K562 (cell line): ENCODE results near the gene TSTD1. TPM values are rescaled to one million over a fixed set of nuclear protein-coding genes. Genes with fewer than 3 reads are reported as not detected.

Source experiments
- CEBPG ChIP-seq, 3 experiments: fragments of 200-800 bp in 1 of 3; sonication (Bioruptor generic) in 1 of 3; sonication (generic) in 1 of 3; formaldehyde crosslinking in 1 of 3; IDR thresholded peaks in 2 of 3; conservative IDR thresholded peaks in 1 of 3; 2 replicates each; pipeline versions ENCODE4 v1.6.1 to v1.8.0; 2016 to 2022; ENCODE audit warnings: missing compliant biosample characterization in 2 of 3, missing genetic modification characterization in 2 of 3, mild to moderate bottlenecking in 1 of 3, missing genetic modification reagents in 1 of 3
- CXXC5 ChIP-seq: fragments of 250-450 bp; sonication (Bioruptor Pico); IDR thresholded peaks from 2 replicates; pipeline ENCODE4 v1.8.0; 2022; ENCODE audit warnings: inconsistent platforms, mild to moderate bottlenecking, moderate library complexity
- KLF13 ChIP-seq: fragments of 450-650 bp; IDR thresholded peaks from 2 replicates; pipeline ENCODE4 v1.6.1; 2016; ENCODE audit warnings: missing genetic modification characterization, low read depth, mild to moderate bottlenecking, missing compliant biosample characterization, moderate library complexity, borderline replicate concordance
- NONO ChIP-seq, 2 experiments: fragments of 200-400 bp in 1 of 2; fragments of 450-650 bp in 1 of 2; formaldehyde crosslinking in 1 of 2; IDR thresholded peaks; 2 replicates each; pipeline ENCODE4 v1.6.1; 2017; ENCODE audit warnings: low read depth in 2 of 2, mild to moderate bottlenecking in 2 of 2, moderate library complexity in 2 of 2, low read length in 1 of 2
- PYGO2 ChIP-seq: fragments of 450-650 bp; IDR thresholded peaks from 2 replicates; pipeline ENCODE4 v1.6.1; 2016; ENCODE audit warnings: mild to moderate bottlenecking, missing genetic modification characterization, moderate library complexity, missing compliant biosample characterization
- RBM39 ChIP-seq: fragments of 200-400 bp; formaldehyde crosslinking; optimal IDR thresholded peaks from 2 replicates; pipeline ENCODE3; 2018; ENCODE audit warnings: low read depth, low read length
- SMARCE1 ChIP-seq: fragments of 450-650 bp; IDR thresholded peaks from 2 replicates; pipeline ENCODE4 v1.7.1; 2016; ENCODE audit warnings: mild to moderate bottlenecking
- TFAM ChIP-seq: fragments of 250-450 bp; sonication (Bioruptor Pico); conservative IDR thresholded peaks from 2 replicates; pipeline ENCODE4 v1.5.0; 2021; ENCODE audit warnings: mild to moderate bottlenecking, moderate library complexity
- ZNF3 ChIP-seq: fragments of 250-450 bp; sonication (Bioruptor Pico); IDR thresholded peaks from 2 replicates; pipeline ENCODE4 v1.5.0; 2021; ENCODE audit warnings: mild to moderate bottlenecking, moderate library complexity
- ZNF41 ChIP-seq: fragments of 250-450 bp; sonication (Bioruptor Pico); conservative IDR thresholded peaks from 2 replicates; pipeline ENCODE4 v1.4.0; 2020; ENCODE audit warnings: mild to moderate bottlenecking
- ZNF584 ChIP-seq: fragments of 200-800 bp; sonication (Bioruptor generic); IDR thresholded peaks from 2 replicates; pipeline ENCODE4 v1.6.1; 2016; ENCODE audit warnings: low read depth, mild to moderate bottlenecking, missing genetic modification characterization, missing compliant biosample characterization
- polyA plus RNA-seq, 8 experiments: library from polyadenylated mRNA; depleted of rRNA in 4 of 8; stranded (reverse) in 5 of 8; unstranded in 3 of 8; fragments of >200 nt; fragmentation: Nextera tagmentation in 2 of 8; fragmentation: Illumina TruSeq in 1 of 8; extraction: Ambion mirVana in 2 of 8; extraction: Trizol in 1 of 8; gene quantifications; 2 replicates each; pipeline versions ENCODE4 v1.2.1 to v1.2.3, GENCODE V29; 2011 to 2014; ENCODE audit warnings: inconsistent platforms in 1 of 8, missing spikeins in 1 of 8
- total RNA-seq, 7 experiments: library from RNA; depleted of rRNA in 6 of 7; stranded (reverse); fragments of >200 nt in 6 of 7; fragmentation: Illumina TruSeq in 2 of 7; extraction: Trizol in 2 of 7; gene quantifications; 2 replicates each; pipeline versions ENCODE4 v1.2.1 to v1.2.3, GENCODE V29; 2011 to 2021; ENCODE audit warnings: low replicate concordance in 1 of 7
- TF ChIP-seq, protein P1 (sequence below): fragments of 450-650 bp; IDR thresholded peaks from 2 replicates; pipeline ENCODE4 v1.7.1; 2018; ENCODE audit warnings: mild to moderate bottlenecking, low read depth; ENCODE audit not compliant: partially characterized antibody
- TF ChIP-seq, protein P2 (sequence below): sonication (generic); formaldehyde crosslinking; IDR thresholded peaks from 2 replicates; pipeline ENCODE4 v1.8.1; 2023; ENCODE audit warnings: mild to moderate bottlenecking, missing genetic modification reagents
- TF ChIP-seq, protein P3 (sequence below): fragments of 450-650 bp; IDR thresholded peaks from 2 replicates; pipeline ENCODE4 v1.7.0; 2016; ENCODE audit warnings: borderline replicate concordance
- TF ChIP-seq, protein P4 (sequence below): sonication (generic); formaldehyde crosslinking; IDR thresholded peaks from 2 replicates; pipeline ENCODE4 v1.5.0; 2020; ENCODE audit warnings: missing genetic modification reagents
- TF ChIP-seq, protein P5 (sequence below): sonication (generic); formaldehyde crosslinking; IDR thresholded peaks from 2 replicates; pipeline ENCODE4 v1.8.0; 2022; ENCODE audit warnings: mild to moderate bottlenecking, missing genetic modification reagents

The TSTD1 gene
- total and polyA plus RNA-seq, 9 of the 15 experiments (the other 6 are each of a cell fraction or from before 2014, with no cell fraction given): 0.23 to 0.53 TPM; not detected in 7

DNA sequence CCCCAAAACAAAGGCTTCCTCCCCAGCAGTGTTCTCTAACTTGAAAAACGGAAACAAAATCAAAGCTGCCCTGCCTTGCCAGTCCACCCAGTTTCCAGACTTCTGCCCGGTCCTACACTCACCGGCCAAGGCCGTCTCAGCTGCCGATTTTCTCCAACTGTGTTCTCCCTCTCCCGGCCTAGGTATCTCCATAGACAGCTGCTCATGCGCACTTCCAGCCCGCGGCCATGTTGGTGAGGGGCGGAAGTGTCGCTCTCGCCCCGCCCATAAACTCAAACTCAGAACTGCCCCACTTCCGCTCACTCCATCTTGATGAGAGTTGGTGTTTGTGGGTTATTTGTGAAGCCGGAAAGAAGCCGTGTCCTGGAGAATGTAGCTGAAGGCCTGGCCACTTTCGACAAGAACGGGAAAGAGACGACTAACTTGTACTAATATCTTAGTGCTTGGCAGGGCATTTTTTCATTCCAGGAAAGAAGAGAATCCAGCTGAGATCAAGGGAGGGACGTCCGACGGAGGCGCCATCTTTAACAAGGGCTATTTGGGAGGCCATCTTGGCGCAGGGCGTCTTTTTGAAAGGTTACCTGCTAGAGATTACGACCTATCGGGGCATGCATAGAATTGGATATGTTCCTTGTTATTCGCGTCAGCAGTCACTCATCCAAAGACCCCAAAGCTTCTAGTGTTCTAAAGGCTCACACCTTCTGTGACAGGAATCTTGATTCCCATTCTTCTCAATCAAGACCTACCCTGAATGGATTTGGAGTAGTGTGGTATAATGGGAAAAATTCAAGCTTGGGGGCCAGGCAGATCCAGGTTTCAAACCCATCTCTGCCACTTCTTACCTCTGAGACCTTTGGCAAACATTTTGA lies 7.2 kb upstream of the TSTD1 start, which contains the start of gene USF1 (continued):
- 0 out of 2 replicates have a peak, but pooled peaks have one; percentile 20 for TF ChIP-seq PYGO2
- TF ChIP-seq SMARCE1: peak; percentile 22; the same call in 1 of the 2 replicates
- TF ChIP-seq, protein P1, sequence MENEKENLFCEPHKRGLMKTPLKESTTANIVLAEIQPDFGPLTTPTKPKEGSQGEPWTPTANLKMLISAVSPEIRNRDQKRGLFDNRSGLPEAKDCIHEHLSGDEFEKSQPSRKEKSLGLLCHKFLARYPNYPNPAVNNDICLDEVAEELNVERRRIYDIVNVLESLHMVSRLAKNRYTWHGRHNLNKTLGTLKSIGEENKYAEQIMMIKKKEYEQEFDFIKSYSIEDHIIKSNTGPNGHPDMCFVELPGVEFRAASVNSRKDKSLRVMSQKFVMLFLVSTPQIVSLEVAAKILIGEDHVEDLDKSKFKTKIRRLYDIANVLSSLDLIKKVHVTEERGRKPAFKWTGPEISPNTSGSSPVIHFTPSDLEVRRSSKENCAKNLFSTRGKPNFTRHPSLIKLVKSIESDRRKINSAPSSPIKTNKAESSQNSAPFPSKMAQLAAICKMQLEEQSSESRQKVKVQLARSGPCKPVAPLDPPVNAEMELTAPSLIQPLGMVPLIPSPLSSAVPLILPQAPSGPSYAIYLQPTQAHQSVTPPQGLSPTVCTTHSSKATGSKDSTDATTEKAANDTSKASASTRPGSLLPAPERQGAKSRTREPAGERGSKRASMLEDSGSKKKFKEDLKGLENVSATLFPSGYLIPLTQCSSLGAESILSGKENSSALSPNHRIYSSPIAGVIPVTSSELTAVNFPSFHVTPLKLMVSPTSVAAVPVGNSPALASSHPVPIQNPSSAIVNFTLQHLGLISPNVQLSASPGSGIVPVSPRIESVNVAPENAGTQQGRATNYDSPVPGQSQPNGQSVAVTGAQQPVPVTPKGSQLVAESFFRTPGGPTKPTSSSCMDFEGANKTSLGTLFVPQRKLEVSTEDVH: peak; percentile 86
- TF ChIP-seq CEBPG (CRISPR knock-in tag; IDR thresholded peaks at IDR 0.05): no peak
- no peak for TF ChIP-seq CEBPG (tag; conservative IDR thresholded peaks at IDR 0.05 in 1 of 2, IDR thresholded peaks at IDR 0.05 in 1 of 2)
- peak; percentile 60; the same call in 1 of the 2 replicates for TF ChIP-seq ZNF584
- no peak for TF ChIP-seq ZNF3 (CRISPR knock-in tag)
- TF ChIP-seq KLF13 (tag): no peak
- TF ChIP-seq, protein P2, sequence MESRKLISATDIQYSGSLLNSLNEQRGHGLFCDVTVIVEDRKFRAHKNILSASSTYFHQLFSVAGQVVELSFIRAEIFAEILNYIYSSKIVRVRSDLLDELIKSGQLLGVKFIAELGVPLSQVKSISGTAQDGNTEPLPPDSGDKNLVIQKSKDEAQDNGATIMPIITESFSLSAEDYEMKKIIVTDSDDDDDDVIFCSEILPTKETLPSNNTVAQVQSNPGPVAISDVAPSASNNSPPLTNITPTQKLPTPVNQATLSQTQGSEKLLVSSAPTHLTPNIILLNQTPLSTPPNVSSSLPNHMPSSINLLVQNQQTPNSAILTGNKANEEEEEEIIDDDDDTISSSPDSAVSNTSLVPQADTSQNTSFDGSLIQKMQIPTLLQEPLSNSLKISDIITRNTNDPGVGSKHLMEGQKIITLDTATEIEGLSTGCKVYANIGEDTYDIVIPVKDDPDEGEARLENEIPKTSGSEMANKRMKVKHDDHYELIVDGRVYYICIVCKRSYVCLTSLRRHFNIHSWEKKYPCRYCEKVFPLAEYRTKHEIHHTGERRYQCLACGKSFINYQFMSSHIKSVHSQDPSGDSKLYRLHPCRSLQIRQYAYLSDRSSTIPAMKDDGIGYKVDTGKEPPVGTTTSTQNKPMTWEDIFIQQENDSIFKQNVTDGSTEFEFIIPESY (CRISPR knock-in tag): peak; percentile 6; the same call in 1 of the 2 replicates
- TF ChIP-seq, protein P3, sequence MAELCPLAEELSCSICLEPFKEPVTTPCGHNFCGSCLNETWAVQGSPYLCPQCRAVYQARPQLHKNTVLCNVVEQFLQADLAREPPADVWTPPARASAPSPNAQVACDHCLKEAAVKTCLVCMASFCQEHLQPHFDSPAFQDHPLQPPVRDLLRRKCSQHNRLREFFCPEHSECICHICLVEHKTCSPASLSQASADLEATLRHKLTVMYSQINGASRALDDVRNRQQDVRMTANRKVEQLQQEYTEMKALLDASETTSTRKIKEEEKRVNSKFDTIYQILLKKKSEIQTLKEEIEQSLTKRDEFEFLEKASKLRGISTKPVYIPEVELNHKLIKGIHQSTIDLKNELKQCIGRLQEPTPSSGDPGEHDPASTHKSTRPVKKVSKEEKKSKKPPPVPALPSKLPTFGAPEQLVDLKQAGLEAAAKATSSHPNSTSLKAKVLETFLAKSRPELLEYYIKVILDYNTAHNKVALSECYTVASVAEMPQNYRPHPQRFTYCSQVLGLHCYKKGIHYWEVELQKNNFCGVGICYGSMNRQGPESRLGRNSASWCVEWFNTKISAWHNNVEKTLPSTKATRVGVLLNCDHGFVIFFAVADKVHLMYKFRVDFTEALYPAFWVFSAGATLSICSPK: peak; percentile 78; the same call in 1 of the 2 replicates
- TF ChIP-seq TFAM: no peak
- TF ChIP-seq, protein P4, sequence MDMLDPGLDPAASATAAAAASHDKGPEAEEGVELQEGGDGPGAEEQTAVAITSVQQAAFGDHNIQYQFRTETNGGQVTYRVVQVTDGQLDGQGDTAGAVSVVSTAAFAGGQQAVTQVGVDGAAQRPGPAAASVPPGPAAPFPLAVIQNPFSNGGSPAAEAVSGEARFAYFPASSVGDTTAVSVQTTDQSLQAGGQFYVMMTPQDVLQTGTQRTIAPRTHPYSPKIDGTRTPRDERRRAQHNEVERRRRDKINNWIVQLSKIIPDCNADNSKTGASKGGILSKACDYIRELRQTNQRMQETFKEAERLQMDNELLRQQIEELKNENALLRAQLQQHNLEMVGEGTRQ (CRISPR knock-in tag): no peak
- TF ChIP-seq, protein P5, sequence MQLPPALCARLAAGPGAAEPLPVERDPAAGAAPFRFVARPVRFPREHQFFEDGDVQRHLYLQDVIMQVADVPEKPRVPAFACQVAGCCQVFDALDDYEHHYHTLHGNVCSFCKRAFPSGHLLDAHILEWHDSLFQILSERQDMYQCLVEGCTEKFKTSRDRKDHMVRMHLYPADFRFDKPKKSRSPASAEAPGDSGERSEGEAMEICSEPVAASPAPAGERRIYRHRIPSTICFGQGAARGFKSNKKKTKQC: peak; percentile 31; the same call in 1 of the 2 replicates
- TF ChIP-seq ZNF41 (CRISPR knock-in tag): no peak; the same call in 1 of the 2 replicates
- TF ChIP-seq RBM39: no peak
- TF ChIP-seq NONO (IDR thresholded peaks at IDR 0.05; ENCODE audit: low read depth in 2 of 2, low read length in 1 of 2): no peak
- TF ChIP-seq CXXC5 (CRISPR knock-in tag): peak; percentile 69
